Measurements from ENCODE around the gene SLC22A23.
A peak's percentile ranks its signal among the peaks of the same experiment; 100 is the strongest.

Gene SLC22A23

GRCh38 chr6:3369985-3370360, 86.9 kb downstream of the SLC22A23 start:
- DNase-seq (ENCODE audit: low spot score) = no peak

GRCh38 chr6:3368685-3369084, 88.2 kb downstream of the SLC22A23 start:
- no peak for DNase-seq (ENCODE audit: low spot score)

- no peak for DNase-seq (ENCODE audit: low spot score)
These were observed 89.2 kb downstream of the SLC22A23 start for GRCh38 chr6:3367630-3368029.

- no peak for DNase-seq (ENCODE audit: low spot score)
These were observed 90.0 kb downstream of the SLC22A23 start for GRCh38 chr6:3366596-3367413.

- no peak for DNase-seq (ENCODE audit: low spot score)
These were observed 92.5 kb downstream of the SLC22A23 start for GRCh38 chr6:3364391-3364790.

- DNase-seq (ENCODE audit: low spot score) = no peak
These were observed 93.4 kb downstream of the SLC22A23 start for GRCh38 chr6:3363296-3364025.

- no peak for DNase-seq (ENCODE audit: low spot score)
These were observed 95.4 kb downstream of the SLC22A23 start for GRCh38 chr6:3361312-3362037.

- no peak for DNase-seq (ENCODE audit: low spot score)
These were observed 96.2 kb downstream of the SLC22A23 start for GRCh38 chr6:3360727-3361045.

GRCh38 chr6:3359973-3360726, 96.7 kb downstream of the SLC22A23 start:
- DNase-seq (ENCODE audit: low spot score) = no peak

- DNase-seq (ENCODE audit: low spot score) = no peak
These were observed 97.6 kb downstream of the SLC22A23 start for GRCh38 chr6:3359101-3359752.

- DNase-seq (ENCODE audit: low spot score) = no peak
These were observed 98.3 kb downstream of the SLC22A23 start for GRCh38 chr6:3358413-3359100.

- no peak for DNase-seq (ENCODE audit: low spot score)
These were observed 99.2 kb downstream of the SLC22A23 start for GRCh38 chr6:3357678-3358077.

GRCh38 chr6:3356824-3357420, 99.9 kb downstream of the SLC22A23 start:
- DNase-seq (ENCODE audit: low spot score) = no peak

GRCh38 chr6:3356056-3356823, 100.6 kb downstream of the SLC22A23 start:
- DNase-seq (ENCODE audit: low spot score) = peak; percentile 83

GRCh38 chr6:3355358-3356055, 101.3 kb downstream of the SLC22A23 start:
- no peak for DNase-seq (ENCODE audit: low spot score)

GRCh38 chr6:3355011-3355357, 101.9 kb downstream of the SLC22A23 start:
- no peak for DNase-seq (ENCODE audit: low spot score)

- DNase-seq (ENCODE audit: low spot score) = no peak
These were observed 102.9 kb downstream of the SLC22A23 start for GRCh38 chr6:3353939-3354338.

- no peak for DNase-seq (ENCODE audit: low spot score)
These were observed 103.5 kb downstream of the SLC22A23 start for GRCh38 chr6:3353213-3353903.

- DNase-seq (ENCODE audit: low spot score) = no peak
These were observed 104.2 kb downstream of the SLC22A23 start for GRCh38 chr6:3352678-3353077.
